Mucosa of descending colon (tissue), 3 donors: ENCODE measurements around the gene IRS2. TPM values are rescaled to one million over a fixed set of nuclear protein-coding genes. Genes with fewer than 3 reads are reported as not detected.
A peak's percentile ranks its signal among the peaks of the same experiment; 100 is the strongest.

ENCODE experiments used
- ATAC-seq: fragments of 200-7000 bp; cut with Tn5 transposase; one replicate; pipeline ENCODE4 v1.9.1; 2020; ENCODE audit warnings: mild to moderate bottlenecking, moderate library complexity
- DNase-seq, 3 donors: peaks; one replicate each; pipeline ENCODE4 v3.0.0-alpha.2; 2020
- H3K36me3 ChIP-seq: fragments of 200-600 bp; one replicate; pipeline ENCODE4 v1.8.0; 2021; ENCODE audit warnings: low read depth, mild to moderate bottlenecking
- H3K4me1 ChIP-seq: fragments of 200-600 bp; one replicate; pipeline ENCODE4 v1.8.0; 2021; ENCODE audit warnings: low read depth, mild to moderate bottlenecking
- H3K4me3 ChIP-seq: fragments of 200-600 bp; one replicate; pipeline ENCODE4 v1.8.0; 2021; ENCODE audit warnings: mild to moderate bottlenecking
- H3K9me3 ChIP-seq: fragments of 200-600 bp; one replicate; pipeline ENCODE4 v1.8.0; 2021; ENCODE audit warnings: mild to moderate bottlenecking
- intact Hi-C, 2 donors: fragments of 100-400 bp; cut with DNase I in 1 of 2; cut with micrococcal nuclease in 1 of 2; formaldehyde crosslinking; loops; one replicate each; pipeline versions ENCODE4 v1.11.0 to v1.11.1; 2022; cut with DNase I, micrococcal nuclease
- total RNA-seq, 3 donors: library from RNA; stranded (reverse); fragmentation: NEBNext Ultra II Directional in 2 of 3; extraction: Animal tissue kit (Norgen Biotek cat#: 25700) in 2 of 3; gene quantifications; one replicate each; pipeline versions ENCODE4 v1.2.1 to v1.2.4, GENCODE V29; 2021 to 2023
- TF ChIP-seq, protein P1 (sequence below): fragments of 200-600 bp; IDR thresholded peaks from one replicate; pipeline ENCODE4 v1.8.0; 2022; ENCODE audit warnings: antibody characterized with exemption, mild to moderate bottlenecking
- donor health status: DM: no; HTN: no; CAD: no; lungs with moderate emphysema.
- donor health status: DM: no; HTN: no; CAD: no.
- donor health status: DM: no; HTN: yes; CAD: no.

IRS2 gene
- total RNA-seq, 3 donors from 2014 or later, result 14.0 to 31.4 (median 23.7) TPM

DNA sequence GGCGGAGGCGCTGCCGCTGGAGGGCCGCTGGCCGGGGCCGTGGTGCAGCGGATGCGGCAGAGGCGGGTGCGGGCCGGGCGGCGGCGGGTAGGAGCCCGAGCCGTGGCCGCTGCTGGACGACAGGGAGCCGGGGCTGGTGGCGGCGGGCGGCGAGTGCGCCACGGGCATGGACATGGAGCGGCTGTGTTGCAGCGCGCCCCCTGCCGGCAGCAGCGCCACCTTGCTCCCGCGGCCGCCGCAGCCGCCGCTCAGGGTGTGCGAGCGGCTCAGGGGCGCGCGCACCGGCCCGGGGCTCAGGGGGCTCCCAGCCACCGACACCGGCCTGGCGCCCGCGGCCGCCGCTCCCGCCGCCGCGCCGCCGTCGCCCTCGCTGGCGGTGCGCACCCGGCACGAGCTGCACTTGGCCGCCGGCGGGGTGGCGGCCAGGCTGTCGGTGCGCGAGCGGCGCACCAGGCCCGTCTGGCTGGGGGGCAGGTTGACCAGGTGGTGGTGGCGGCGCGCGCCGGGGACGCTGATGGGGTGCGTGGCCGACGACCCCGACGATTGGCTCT lies 1.7 kb downstream of the IRS2 start:
- intact Hi-C loops, result loop anchor here in 1 of 2 donors (5.0 to 10.0 kb wide), 2 partner anchors 320 to 637 kb away; no protein-coding TSS in a partner anchor
- peak; percentile 83 to 88 (median 83) for DNase-seq

DNA sequence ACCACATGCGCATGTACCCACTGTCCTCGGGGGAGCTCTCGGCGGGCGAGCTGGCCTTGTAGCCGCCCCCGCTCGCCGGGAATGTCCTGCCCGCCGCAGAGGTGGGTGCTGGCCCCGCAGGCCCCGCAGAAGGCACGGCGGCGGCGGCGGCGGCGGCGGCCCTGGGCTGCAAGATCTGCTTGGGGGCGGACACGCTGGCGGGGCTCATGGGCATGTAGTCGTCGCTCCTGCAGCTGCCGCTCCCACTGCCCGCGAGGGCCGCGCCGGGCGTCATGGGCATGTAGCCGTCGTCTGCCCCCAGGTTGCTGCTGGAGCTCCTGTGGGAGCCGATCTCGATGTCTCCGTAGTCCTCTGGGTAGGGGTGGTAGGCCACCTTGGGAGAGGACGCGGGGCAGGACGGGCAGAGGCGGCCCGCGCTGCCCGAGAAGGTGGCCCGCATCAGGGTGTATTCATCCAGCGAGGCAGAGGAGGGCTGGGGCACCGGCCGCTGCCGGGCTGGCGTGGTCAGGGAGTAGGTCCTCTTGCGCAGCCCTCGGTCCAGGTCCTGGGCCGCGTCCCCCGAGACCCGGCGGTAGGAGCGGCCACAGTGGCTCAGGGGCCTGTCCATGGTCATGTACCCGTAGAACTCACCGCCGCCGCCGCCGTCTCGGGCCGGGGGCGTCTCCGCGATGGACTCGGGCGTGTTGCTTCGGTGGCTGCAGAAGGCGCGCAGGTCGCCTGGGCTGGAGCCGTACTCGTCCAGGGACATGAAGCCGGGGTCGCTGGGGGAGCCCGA lies 2.4 kb downstream of the IRS2 start:
- H3K4me3 ChIP-seq, result no peak overlapping the region
- DNase-seq (peak in 2 of 3 donors; percentile 38 to 64), ATAC-seq (no peak)
- peaks cover 27% of the 10 kb centered on the region for H3K4me1 ChIP-seq
- TF ChIP-seq, protein P1, sequence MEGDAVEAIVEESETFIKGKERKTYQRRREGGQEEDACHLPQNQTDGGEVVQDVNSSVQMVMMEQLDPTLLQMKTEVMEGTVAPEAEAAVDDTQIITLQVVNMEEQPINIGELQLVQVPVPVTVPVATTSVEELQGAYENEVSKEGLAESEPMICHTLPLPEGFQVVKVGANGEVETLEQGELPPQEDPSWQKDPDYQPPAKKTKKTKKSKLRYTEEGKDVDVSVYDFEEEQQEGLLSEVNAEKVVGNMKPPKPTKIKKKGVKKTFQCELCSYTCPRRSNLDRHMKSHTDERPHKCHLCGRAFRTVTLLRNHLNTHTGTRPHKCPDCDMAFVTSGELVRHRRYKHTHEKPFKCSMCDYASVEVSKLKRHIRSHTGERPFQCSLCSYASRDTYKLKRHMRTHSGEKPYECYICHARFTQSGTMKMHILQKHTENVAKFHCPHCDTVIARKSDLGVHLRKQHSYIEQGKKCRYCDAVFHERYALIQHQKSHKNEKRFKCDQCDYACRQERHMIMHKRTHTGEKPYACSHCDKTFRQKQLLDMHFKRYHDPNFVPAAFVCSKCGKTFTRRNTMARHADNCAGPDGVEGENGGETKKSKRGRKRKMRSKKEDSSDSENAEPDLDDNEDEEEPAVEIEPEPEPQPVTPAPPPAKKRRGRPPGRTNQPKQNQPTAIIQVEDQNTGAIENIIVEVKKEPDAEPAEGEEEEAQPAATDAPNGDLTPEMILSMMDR, result no peak
- intact Hi-C loops, result loop anchor here in 1 of 2 donors (5.0 to 10.0 kb wide), 2 partner anchors 321 to 637 kb away; no protein-coding TSS in a partner anchor
- no peaks in the 10 kb centered on the region for H3K9me3 ChIP-seq
- H3K36me3 ChIP-seq, result no peaks in the 10 kb centered on the region

More for the DNA sequence above, 1.7 kb downstream of the IRS2 start:
- peak overlapping the region; percentile 36 for H3K4me3 ChIP-seq
- no peaks in the 10 kb centered on the region for H3K36me3 ChIP-seq
- peaks cover 24% of the 10 kb centered on the region for H3K4me1 ChIP-seq
- TF ChIP-seq, protein P1, result peak; percentile 68
- no peaks in the 10 kb centered on the region for H3K9me3 ChIP-seq
- ATAC-seq, result peak; percentile 70

GRCh38 chr13:109783447-109783814 lies 3.0 kb downstream of the IRS2 start:
- Histone ChIP-seq H3K9me3 (no peaks in the 10 kb centered on the region), H3K4me1 (peaks cover 31% of the 10 kb centered on the region), H3K4me3 (no peak overlapping the region), H3K36me3 (no peaks in the 10 kb centered on the region)
- TF ChIP-seq, protein P1, result no peak
- ATAC-seq (no peak), DNase-seq (peak in 1 of 3 donors; percentile 37)
- intact Hi-C loops, result loop anchor here in 1 of 2 donors (5.0 to 10.0 kb wide), 2 partner anchors 321 to 636 kb away; no protein-coding TSS in a partner anchor

- no peaks in the 10 kb centered on the region for H3K36me3 ChIP-seq
- TF ChIP-seq, protein P1, result no peak
- ATAC-seq, result no peak
- no peak for DNase-seq
- intact Hi-C loops, result loop anchor here in 1 of 2 donors (5.0 to 10.0 kb wide), 2 partner anchors 322 to 636 kb away; no protein-coding TSS in a partner anchor
- peaks cover 34% of the 10 kb centered on the region for H3K4me1 ChIP-seq
- no peaks in the 10 kb centered on the region for H3K9me3 ChIP-seq
- H3K4me3 ChIP-seq, result no peak overlapping the region
Measured at GRCh38 chr13:109782823-109783431, 3.5 kb downstream of the IRS2 start.

DNA sequence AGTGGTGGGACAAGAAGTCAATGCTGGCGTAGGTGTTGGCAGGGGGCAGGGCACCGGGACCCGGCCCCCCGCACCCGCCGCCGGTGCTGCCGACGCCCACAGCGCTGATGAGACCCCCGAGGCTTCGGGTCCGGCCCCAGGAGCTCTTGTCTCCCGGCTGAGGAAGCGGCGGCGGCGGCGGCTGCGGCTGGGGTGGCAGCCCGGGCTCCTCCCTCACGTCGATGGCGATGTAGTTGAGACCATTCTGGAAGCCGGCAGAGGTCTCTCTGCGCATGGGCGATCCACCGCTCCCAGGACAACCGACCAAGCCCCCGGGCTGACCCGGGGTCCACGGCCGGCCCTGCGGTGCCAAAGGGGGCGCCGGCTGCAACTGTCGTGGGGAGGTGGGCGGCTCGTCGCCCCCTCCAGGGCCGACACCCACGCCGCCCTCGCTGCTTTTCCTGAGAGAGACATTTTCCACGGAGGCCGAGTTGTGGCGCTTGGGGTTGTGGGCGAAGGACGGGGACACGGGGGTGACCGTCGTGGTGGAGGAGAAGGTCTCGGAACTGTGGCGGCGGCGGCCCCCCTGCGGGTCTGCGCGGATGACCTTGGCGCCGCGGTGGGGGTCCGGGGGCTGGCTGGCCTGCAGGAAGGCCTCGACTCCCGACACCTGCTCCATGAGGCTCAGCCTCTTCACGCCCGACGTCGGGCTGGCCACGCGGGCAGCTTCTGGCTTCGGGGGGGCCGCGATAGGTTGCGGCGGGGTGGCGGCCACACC lies 4.1 kb downstream of the IRS2 start:
- TF ChIP-seq, protein P1, result no peak
- peak in 1 of 3 donors; percentile 32 for DNase-seq
- ATAC-seq, result no peak
- no peak overlapping the region for H3K4me3 ChIP-seq
- H3K9me3 ChIP-seq, result no peaks in the 10 kb centered on the region
- intact Hi-C loops, result loop anchor here in 1 of 2 donors (5.0 to 10.0 kb wide), 2 partner anchors 323 to 635 kb away; no protein-coding TSS in a partner anchor
- no peaks in the 10 kb centered on the region for H3K36me3 ChIP-seq
- peaks cover 36% of the 10 kb centered on the region for H3K4me1 ChIP-seq
